HG03108 (cell line): ENCODE results near the gene SAMD4A.

ENCODE experiments used
- ATAC-seq: cut with Tn5 transposase; IDR thresholded peaks from one replicate; pipeline ENCODE4 v1.9.1; 2021; ENCODE audit warnings: moderate library complexity; ENCODE audit not compliant: unreplicated experiment

The SAMD4A gene

DNA sequence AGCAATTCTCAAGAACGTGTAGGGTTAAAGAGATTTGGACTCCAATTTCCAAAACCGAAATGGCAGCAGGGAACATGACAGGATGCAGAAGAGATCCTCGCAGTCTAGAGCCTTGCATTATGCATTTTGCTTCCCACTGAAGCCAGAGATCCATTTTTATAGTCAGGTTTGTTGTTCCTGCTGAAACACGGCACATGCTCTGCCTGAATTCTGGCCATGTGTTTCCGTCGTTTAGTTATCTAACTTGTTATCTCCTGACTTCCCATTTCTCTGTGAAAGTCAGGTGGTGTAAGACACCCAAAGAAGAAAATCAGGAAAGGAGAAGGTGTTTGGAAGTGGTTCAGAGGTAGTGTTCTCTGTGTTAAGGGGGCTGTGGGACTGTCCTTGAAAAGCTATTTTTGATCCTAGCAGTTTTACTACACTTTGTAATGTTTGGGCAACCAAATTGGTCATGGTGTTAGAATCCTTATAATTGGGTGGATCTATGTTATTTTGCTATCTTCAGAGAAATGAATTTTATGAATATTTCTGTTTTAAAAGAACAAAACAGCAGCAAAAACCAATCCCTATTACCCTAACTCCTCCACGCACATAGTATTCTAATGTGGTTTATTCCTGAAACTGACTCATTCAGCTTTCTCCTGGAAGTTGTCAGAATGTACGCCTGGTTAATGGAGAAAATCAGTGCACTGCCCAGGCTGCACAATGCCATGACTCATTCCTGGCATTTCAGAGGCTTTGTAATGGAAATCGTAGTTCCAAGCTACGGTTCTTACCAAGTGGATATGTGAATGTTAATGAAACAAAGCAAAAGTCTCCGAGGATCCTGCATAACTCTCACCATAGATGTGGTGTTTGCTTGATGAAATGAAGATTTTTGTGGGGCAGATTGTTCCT is 110.1 kb downstream of the SAMD4A start:
- ATAC-seq = no peak

DNA sequence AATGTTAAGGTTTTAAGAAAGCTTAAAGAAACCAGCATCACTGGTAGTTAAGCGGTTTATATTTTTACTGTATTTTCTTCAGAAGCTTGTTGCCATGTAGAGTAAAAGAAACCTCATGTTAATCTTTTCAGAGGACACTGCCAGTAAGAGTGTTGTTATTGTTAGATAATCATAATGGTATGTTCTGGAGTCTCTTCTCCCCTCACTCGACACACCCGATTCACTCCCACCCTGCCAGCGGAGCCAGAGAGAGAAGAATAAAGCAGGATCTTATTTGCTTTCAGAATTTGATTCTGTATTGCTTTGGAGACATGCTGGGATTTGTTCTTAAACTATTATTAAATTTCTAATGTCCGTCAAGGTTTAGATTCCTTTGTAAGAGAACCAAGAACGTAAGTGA is 113.7 kb downstream of the SAMD4A start:
- no peak for ATAC-seq

DNA sequence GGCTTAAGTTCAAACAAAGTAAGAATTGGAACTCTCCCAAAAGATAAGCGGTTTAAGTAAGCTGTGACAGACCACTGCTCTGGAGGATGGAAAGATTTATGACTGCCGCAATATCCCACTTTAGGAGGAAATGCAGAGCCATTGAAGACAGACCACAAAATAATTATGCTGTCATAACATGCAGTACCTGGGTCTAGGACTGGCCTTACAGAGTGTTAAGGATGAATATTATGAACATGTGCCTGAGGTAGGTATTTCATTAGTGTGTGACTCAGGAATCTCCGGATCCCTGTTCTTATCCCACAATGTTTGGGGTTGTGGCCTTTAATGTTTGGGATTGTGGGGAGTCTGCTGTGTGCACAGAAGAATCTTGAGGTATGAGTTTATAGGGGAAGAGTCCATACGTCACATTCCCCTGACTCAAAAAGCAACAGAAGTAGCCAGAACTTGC is 114.9 kb downstream of the SAMD4A start:
- no peak for ATAC-seq

DNA sequence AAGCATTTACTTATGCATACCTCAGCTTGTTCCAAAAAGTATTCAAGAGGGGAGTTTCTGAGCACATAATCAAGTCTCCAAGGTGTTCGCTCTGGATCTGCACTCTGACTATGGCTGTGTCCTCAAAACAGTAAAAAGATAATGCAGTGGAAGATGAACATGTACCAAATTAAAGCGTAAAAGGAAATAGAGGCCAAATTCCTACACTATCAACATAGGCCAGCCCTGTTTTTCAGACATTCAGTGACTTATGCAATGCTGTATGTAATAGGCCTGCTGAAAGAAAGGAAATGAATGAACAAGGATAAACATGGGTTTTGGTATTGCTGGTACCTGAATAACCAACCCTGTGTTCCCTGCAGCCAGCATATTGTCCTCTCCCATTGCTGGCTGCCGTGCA is 115.7 kb downstream of the SAMD4A start:
- no peak for ATAC-seq

DNA sequence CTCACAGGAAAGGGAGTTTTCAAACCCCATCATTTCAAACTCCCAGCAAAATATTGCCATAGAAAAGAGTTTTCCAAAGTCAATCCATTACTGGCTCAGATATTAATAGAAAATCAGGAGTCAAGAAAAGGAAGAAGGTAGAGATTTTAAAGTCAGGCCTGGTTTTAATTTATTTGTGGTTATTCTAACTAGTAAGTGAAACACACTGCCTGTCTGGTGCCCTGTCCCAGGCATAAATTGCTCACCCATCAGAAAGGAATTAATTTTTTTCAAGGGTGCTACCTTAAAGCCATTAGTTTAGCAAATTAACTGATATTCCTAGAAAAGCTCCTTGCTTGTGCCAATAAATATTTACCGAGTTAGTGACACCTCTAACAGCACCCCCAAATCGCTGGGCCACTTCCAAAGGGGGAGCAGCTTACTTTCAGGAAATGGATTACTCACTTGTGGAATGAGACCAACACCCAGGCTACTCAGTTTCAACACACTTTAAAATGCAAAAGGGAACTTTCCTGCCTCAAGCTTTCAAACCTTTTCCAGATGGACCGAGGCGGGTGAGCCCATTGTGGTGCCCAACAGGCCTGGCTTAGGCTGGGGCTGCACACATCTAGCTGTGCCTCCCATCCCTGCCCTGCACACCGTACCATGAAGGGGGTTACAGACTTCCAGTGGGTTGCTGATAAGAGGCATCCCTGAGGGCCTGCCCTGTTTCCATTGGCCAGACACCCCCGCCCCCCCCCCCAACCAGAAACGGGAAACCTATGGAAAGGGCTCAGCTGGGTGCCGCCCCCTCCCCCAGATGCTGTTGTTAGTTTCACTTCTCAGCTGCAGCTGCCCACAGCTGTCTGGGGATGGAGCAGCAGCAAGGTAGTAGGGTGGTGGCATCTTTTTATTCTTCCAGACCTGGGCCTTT is 117.2 kb downstream of the SAMD4A start:
- no peak for ATAC-seq

DNA sequence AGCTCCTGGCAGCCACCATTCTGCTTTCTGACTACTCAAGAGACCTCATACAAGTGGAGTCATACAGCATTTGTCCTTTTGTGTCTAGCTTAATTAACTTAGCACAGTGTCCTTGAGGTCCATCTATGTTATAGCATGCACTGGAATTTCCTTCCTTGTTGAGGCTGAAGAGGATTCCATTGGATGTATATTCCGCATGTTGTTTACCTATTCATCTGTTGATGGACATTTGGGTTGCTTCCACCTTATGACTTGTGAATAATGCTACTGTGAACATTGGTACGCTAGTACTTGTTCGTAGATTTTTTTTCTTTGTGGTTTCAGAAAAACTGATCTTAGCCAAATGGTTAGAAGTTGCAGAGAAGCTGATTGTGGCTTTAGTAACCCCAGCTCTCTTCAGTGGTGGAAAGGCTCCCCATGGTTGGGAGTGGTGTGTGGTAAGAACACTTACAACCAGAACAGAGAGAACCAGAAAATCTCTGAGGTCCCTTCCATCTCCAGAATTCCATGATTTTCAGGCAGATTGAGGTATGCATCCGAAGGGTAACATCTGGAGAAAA is 118.4 kb downstream of the SAMD4A start:
- no peak for ATAC-seq

DNA sequence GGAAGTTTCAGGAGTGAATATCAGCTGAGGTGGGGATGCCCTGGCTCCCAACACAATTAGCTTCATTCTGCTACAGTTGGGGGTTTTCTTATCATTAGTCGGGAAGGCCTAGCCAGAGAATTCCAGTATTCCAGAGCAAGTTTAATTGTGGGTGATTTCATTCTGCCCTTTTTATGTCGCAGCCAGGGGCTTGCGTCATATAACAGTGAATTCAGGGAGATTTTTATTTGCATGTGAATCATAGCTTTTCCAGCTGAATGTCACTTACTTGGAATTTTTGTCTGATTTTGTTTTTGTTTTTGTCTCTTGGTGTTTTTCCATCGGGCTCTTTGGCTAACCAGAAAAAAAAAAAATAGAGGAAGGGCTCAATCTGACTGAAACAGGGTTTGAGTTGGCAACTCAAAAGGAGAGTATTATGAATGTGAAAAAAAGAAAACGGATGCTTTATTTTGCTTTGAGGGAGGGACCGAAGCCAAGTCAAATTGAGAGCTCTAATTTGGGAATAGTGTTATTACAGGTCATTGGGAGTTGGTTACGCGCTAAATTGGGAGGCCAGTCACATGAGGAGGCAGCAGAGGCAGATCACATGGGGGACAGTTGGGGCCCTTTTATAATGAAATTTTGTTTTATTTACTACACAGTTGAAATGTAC is 119.4 kb downstream of the SAMD4A start:
- no peak for ATAC-seq

DNA sequence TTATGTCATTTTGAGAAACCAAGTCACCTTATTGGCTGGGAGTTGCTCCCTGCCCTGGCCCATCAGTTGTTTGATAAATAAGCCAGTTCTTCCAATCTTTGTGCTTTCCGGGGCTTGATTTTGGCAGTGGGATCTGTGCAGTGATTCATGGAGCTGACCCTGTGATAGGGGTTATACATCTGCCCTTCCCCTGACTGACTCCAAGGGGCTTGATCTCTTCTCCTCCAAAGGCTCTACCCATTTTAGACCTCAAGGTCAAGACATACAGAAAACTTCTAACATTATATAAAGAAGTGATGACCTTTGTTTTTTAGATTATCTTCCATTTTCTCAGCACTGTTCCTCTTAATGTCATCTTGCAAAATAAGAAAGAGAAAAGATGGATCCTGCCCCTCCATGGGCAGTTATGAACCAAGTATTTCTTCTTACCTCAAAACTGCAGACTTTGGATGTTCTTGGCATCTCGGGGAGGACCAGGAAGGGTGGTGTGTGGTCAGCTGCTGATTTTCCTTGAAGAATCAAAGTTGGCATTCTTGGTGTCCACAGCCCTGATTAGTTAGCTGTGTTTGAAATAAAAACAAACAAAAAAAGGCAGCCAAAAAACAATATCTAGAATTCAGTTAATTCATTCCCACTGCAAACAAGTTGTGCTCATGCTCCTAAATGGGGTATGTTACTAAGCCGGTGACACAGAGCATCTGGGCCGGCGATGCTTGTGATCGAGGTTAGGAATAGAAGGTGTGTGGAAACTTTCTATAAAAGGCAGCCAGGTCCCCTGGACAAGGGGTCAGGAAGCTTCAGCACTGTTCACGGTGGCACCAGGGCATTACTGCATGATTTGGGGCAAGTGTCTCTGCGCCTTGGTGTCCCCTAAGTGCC is 120.2 kb downstream of the SAMD4A start:
- no peak for ATAC-seq

DNA sequence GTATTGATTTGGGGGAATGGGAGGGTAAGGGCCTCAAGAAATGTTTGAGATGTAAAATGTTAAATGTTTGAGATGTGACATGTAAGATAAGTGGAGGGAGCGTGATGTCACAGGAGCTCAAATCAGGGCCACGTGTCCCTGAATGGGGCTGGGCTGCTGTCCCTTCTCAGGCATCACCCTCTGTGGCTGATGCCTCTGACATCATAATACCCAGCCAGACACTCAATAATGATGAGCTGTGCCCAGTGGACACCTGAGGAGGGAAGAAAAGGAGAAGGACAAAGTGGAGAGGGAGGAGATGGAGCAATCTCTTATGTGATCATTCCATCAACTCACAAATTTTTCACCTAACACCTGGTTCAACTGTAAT is 120.8 kb downstream of the SAMD4A start:
- no peak for ATAC-seq

DNA sequence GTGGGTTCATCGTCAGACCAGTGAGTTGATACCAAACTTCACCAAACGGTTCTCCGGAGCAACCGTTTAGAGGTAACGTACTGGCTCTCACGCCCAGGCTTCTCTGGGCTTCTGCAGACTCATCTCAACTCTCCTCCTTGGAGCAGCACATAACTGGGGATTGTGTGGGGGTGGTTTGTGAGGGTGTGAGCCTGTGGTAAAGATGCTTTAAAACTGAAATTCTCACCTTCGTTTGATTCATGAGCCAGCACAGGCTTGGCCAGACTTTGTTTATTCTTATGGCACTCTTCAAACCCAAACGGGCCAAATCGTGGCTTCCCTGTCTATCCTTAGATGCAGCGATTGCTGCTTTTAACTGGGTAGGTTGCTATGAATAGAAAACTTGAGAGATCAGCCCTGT is 121.3 kb downstream of the SAMD4A start:
- no peak for ATAC-seq

DNA sequence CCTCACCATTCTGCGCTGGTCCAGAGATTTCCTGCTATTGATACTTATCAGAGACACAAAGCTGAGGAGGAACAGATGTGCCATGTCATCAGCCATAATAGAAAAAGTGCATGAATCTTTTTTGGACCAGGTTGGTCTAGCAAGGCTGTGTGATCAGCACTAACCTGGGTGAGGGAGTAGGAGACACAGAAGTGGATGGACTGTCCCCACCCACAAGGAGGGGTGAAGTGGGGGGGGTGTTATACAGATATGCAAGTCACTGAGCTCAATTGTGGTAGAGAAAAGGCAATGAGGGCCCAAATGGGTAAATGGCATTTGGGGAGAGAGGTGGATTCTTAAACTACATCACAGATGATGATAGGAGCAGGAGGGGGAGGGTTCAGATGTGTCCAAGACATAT is 123.0 kb downstream of the SAMD4A start:
- ATAC-seq = no peak

DNA sequence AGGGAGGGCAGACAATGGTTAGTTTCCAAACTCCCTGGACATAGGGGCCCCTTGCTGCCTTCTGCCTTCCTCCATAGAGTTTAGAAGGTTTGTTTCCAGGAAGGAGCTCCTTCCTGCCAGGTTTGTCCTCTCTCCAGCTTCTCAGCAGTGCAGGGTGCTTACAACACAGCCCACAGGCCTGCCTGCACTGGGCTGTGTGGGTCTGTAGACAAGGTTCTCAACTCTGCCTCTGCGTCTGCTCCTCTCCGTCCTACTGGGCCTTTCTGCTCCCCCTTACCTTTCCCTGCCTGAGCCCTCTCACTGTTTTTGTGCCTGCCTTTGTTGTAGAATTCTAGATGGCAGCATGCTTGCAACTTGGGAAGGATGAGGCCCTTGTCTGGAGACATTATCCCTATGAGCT is 124.0 kb downstream of the SAMD4A start:
- ATAC-seq = no peak

DNA sequence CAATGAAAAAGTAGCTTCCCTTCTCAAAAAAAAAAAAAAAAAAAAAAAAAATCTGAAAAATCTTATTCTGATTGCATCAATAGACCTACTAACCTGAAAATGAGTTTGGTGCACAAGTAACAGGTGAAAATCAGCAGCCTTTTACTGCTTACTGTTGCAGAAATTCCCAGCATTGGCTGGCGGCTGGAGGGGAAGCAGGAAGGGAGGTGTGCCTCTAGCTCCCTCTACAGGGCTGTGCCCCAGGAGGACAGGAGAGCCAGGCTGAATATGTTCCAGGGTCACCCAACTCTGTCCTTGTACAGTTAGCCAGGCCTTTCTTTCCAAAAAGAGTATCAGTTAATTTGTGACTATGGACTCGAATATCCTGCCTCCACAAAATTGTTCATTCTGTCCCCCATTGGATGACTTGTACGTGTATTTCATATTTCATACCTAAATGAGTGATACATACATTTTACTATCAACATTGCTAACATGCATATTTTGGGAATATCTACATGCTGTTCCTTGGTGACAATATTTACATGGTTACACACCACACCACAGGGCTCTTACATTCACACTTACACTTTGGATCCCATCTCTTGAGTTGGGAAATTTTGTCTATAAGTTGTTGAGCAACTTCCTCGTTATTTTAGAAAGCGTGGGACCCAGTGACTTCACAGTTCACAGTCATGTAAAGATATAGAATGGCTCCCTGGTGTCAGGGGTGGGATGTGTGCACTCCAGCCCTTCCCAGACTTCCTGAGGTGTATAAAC is 124.8 kb downstream of the SAMD4A start:
- ATAC-seq = no peak

DNA sequence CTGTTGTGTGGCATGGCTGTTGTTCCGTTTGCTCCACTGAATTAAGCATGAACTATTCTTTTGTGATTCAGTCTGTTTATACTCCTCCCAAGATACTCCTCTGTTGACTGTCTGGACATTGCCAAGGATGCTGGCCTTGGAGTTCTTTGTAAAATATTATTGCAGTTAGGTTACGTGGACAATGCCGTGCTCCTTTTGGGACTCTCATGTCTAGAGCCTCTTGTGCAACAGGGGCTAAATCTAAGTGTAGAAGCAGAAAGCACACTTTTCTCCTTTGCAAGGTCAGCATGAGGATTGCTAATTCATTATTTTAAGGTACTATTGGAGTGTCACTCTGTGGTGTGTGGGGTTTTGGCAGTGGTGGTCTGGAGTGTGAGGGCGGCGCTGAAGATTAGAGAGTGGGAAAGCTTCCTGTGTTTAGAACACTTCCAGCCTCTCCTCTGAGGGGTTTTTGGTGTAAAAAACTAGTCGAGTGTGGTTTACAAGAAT is 125.4 kb downstream of the SAMD4A start:
- no peak for ATAC-seq

DNA sequence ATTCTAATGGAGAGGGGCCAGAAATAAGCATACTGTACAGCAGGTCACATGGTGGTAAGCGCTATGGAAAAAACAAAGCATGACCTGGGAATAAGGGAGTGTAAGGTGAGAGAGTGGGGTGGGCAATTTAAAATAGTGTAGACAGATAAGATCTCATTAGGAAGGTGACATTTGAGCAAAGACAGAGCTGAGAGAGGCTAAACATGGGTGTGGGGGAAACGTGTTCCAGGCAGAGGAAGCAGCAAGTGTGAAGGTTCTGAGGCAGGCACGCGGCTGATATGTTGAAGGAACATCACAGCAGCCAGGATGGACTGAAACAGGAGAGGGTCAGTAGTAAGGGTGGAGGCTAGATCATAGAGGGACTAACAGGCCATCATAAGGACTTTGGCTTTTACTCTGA is 126.8 kb downstream of the SAMD4A start:
- ATAC-seq = no peak

DNA sequence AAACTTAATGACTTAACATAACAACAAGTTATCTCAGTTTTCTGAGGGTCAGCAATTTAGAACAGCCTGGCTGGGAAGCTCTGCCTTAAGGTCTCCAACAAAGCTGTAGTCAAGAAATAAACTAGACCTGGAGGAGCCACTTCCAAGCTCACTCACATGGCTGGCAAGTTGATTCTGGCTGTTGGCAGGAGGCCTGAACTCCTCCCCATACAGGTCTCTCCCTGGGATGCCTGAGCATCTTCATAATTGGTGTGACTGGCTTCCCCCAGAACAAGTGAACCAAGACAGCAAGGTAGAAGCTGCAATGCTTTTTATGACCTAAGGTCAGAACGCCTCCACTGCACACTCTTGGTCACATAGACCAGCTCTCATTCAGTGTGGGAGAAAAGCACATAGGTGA is 128.3 kb downstream of the SAMD4A start:
- ATAC-seq = no peak

DNA sequence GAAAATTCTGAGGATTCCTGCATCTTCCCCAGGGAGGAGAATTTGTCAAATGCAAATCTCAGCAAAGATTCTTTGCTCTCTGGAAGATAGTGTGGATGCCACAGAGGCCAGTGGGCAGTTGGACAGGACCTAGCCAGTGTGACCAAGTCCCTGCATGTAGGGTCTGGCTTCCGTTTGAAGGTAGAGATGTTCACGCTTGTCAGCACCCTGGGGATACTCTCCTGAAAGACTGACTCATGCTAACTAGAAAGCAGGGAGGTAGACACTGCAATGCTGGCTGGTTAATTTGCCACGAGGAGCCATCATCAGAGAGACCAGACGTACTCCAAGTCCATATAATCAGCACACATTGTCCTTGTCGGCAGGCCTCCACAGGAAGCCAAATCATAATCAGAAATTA is 130.1 kb downstream of the SAMD4A start:
- no peak for ATAC-seq

DNA sequence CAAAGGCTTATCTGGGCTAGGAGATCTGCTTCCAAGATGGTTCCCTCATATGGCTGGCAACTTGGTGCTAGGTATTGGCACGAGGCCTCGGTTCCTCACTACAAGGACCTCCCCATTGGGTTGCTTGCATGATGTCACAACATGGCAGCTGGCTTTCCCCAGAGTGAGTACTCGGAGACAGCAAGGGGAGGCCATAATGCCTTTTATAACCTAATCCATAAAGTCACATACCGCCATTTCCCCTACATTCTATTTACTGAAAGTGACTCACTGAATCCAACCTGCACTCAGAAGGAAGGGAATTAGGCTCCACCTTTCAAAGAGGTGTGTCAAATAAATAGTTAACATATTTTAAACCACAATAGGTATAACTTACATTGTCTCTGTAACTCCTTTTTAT is 130.9 kb downstream of the SAMD4A start:
- no peak for ATAC-seq

DNA sequence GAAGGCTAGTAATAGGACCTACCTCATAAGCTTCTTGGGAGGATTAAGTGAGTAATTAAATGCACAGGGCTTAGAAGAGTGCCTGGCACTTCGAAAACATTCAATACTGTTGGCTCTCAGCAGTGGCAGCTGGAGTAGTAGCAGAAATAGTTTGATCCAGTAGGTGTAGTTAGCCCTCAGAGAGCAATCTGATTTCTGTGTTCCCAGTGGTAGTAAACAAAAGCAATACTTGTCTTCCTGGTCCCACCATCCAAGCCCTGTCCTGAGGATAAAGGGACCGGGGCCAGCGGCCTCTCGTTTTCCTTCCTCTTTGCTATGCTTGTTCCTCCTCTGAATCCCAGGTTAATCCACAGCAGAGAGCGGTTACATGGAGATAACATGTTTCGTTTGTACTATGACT is 131.6 kb downstream of the SAMD4A start:
- ATAC-seq = no peak
